GDM1 (cell line): ENCODE results near the gene GOLT1A.
"Not testable (repeated sequence)": the region's sequence is repeated elsewhere in the genome, so short reads cannot be mapped to it uniquely, and the experiment has no call there.

Experiments used
- DNase-seq: peaks from one replicate; lab custom pipeline; 2025; lab: John Stamatoyannopoulos, UW

Gene GOLT1A

GRCh38 chr1:204248954-204249353, 35.2 kb upstream of the GOLT1A start:
- DNase-seq = no peak

GRCh38 chr1:204246876-204247275, 33.1 kb upstream of the GOLT1A start:
- no peak for DNase-seq

DNA sequence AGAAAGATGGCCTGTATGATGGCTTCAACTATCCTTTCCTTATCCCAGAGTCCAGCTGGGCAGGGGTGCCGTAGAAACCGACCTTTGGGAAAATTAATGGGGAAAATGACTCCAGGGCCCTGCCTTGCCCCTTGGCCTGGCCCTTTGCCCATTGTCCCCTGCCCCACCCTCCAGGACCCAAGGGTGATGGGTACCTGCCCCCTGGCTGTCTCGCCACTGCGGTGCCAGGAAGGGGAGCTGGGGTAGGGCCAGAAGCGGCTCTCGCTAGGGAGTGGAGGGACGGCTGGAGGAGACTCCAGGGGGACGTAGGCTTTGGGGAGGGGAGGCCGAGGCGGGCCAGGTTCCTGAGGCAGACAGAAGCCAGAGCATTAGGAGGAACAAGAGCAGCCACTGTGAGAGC, 29.1 kb upstream of the GOLT1A start:
- no peak for DNase-seq

GRCh38 chr1:204241914-204242313, 28.1 kb upstream of the GOLT1A start:
- no peak for DNase-seq

DNA sequence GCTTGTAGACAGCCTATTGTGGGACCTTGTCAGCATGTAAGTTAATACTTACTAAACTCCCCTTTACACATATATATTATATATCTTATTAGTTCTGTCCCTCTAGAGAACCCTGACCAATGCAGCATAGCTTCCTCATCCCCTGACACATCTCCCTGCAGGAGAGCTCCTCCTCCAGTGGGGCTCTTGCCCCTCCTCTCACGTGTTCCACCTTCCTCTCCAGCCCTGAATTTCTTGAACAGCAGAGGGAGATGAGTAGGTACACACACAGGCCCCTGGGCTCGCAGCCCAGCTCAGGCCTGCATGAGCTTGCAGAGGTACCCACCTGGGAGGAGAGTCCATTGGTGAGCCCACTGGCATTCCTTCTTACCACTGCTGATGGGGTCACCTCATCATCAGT, 27.3 kb upstream of the GOLT1A start:
- DNase-seq = no peak

- DNase-seq = no peak
Measured at GRCh38 chr1:204240233-204240632, 26.4 kb upstream of the GOLT1A start.

- DNase-seq = not testable (repeated sequence)
Measured at GRCh38 chr1:204239401-204239800, 25.6 kb upstream of the GOLT1A start.

- DNase-seq = not testable (repeated sequence)
Measured at GRCh38 chr1:204238520-204238919, 24.7 kb upstream of the GOLT1A start.

DNA sequence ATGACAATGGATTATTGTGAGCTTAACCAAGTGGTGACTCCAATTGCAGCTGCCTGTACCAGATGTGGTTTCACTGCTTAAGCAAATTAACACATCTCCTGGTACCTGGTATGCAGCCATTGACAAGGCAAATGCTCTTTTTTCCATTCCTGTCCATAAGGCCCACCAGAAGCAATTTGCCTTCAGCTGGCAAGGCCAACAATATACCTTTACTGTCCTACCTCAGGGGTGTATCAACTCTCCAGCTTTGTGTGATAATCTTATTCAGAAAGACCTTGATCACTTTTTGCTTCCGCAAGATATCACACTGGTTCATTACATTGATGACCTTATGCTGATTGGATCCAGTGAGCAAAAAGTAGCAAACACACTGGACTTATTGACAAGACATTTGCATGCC, 23.7 kb upstream of the GOLT1A start:
- not testable (repeated sequence) for DNase-seq

GRCh38 chr1:204232526-204232925, 18.7 kb upstream of the GOLT1A start:
- no peak for DNase-seq

DNA sequence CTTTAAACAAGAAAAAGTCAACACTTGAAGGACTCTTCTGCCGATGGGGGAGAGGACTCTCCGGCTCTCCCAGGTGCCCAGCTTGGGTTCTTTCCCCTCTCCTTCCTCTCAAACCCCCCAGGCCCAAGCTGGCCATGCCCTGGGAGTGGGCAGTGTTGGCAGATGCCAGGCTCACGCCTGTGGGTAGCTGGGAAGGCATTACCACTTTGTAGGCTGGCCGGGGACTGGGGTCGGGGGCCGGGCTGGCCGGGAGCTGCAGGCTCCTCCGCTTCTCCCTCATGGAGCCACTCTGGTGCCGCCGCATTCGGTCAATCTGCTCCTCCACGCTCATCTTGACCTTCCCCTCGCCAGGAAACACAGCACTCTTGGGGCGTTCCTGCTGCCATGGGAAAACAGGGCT, 16.4 kb upstream of the GOLT1A start:
- no peak for DNase-seq

DNA sequence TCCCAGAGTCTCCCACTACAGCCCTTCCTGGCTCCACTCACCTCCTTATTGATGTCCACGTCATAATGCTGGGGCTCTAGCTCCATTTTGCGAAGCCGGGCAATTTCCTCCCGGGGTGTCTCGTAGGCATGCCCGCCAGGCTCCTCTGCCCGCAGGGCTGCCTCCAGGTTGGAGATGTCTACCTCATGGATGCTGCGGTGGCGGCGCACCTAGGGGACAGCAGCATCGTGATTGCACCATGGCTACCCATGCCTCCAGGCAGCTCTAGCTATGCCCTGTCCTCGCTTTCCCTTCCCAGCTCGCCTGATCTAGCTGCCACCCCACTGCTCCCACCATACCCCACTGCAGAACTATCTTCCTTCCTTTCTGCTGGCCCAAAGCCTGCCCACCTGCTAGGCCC, 15.1 kb upstream of the GOLT1A start:
- no peak for DNase-seq

- no peak for DNase-seq
Measured at GRCh38 chr1:204227996-204228785, 14.4 kb upstream of the GOLT1A start.

DNA sequence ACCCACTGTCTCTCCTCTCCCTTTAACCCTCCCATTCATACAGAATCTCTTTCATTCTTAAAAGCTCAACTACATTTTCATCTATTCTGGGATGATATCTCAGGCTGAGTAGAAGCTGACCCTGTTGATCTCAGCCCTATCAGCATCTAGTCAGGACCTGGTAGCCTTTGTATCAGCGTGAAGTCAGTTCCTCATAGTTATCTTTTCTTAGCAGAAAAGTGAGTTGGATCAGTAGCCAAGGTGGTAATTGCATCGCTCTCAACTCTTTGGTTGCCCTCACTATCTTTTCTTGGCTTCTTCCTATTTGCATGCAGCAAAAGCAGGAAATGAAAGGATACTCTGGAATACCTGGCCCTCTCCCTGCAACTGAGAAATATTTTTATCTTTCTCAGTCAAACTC, 13.6 kb upstream of the GOLT1A start:
- DNase-seq = no peak

DNA sequence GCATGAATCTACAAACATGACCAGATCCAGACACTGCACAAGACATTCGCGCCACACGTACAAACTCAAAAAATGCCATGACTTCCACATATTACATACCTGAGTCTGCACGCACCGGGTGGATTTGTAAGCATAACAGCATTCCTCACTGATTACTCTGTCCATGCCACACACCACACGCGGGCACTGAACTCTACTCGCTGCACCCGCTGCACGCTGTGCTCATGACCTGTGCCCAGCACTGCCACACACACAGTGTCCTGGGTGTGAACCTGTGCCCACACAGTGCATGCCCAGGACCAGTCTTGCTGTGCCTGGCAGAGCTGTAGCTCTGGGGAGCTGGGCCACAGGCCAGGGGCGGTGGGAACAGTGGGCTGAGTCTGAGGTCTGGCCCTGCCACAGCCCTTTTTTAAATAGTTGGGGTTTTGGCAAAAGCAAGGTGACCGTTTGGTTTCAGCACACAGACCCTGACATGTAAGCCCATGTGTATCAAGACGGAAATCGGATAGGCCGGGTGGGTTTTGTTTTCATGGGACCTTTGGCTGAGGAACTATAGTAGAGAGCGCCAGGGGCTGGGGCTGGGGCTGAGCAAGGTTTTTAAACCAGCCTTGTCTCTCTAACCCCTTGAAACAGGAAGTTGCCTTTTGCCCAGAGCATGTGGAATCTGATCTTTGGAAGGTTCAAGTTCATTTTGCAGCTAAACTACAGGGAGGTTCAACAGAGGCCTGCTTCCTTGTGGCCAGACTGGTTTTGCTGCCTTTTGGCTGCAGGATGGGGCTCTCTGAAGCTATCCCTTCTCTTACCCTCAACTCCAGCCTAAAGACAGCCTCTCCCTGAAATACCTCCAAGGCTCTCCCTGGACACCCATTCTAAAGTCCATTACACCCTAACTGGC, 12.3 kb upstream of the GOLT1A start:
- DNase-seq = no peak

DNA sequence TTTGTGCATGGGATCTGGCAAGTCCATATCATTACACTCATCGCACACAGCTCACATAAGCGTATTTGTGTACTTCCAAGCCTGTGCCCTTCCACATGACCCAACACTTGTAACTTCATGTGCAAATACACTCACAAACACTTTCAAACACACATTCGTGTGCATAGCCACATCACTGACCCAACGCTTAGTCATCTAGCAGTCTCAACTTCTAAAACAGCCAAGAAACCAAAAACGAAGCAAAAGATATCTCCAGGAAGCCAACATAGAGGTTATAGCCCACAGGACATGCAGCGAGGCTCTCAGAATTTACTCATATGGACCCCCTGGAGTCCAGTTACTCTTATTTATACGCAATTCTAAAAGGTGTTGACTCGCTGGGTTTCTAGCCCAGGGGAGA, 10.9 kb upstream of the GOLT1A start:
- no peak for DNase-seq

GRCh38 chr1:204223129-204223860, 9.5 kb upstream of the GOLT1A start:
- no peak for DNase-seq

DNA sequence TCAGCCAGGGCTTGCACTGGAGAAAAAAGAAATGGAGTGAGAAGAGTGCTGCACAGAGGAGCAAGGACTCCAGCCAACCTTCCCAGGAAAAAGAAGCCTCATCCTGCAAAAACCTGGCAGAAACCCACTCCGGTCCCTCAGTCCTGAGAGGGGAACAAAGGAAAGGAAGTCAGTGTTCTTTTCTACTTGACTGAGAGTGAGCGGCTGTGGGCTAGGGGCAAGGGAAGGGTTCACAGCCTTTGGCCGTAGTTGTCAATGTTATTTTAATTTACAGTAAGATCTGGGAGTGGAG, 8.9 kb upstream of the GOLT1A start:
- DNase-seq = no peak

GRCh38 chr1:204222006-204222763, 8.4 kb upstream of the GOLT1A start:
- DNase-seq = no peak

DNA sequence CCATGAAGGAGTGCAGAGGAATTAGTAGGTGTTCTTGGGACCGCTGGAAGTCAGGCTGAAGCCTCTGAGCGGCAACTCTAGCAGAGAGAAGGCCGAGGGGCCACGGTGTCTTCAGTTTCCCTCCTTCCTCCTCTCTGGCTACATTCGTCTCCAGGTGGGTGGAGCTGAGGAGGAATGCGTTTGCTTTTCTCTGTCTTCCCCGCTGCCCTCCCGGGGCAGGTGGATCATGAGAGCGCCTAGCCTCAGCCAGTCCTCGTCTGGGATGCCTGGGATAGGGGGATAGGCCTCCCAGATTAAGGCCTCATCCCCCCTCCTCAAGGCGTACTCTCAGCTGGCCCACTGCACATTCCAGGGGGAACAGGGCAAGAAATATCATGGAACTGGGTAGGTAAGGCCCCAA, 7.5 kb upstream of the GOLT1A start:
- no peak for DNase-seq

DNA sequence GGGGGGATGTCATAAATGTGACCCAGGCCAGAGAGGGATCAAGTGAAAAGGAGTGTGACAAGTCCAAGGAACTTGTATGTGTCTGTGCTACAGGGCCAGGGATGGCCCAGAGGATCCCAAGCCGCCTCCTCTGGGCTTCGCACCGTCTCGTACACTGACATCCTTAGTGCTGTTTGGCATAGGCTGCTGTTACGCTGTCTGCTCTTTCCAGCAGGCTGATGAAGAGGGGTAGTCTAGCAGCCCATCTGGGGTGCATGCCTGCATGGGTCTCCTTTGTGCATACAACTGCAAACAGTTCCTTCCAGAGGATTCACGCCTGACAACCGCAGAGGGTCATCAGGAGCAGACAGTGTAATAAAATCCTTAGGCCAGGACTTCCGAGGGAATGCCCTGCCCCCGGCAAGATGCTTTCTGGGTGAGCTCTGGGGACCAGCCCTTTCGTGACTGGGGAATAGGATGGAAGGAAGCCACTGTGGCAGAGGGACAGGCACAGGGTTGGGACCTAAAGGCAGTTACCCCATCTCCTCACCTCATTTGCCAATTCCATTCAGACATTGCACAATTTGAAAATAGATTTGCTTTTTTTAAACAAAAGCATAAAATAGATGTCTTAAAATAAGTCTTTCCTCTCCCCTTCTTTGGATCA, 6.3 kb upstream of the GOLT1A start:
- DNase-seq = no peak

DNA sequence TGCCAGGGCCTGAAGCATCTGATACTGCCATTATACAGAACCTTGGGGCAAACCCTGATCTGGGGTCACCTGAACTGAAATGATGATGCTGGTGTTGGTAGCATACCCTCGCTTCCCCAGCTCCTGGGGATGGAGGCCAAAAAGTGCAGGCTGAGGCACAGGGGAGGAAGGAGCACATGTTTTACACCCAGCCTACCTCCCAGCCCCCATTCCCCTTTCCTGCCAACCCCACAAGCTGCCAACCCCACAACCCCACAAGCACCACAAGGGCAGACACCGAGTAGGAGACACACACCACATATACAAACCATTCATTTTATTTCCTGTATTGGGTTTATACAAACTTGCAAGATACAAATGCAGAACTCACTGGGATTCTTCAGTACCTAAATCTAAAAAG, 4.8 kb upstream of the GOLT1A start:
- peak; percentile 18 for DNase-seq
